NCI-H1417 treated with DMSO at 0.1 percent for 48 hours (cell line): ENCODE results near the gene ZMYM2.
"Not testable (repeated sequence)": the region's sequence is repeated elsewhere in the genome, so short reads cannot be mapped to it uniquely, and the experiment has no call there.

Source experiments
- DNase-seq: peaks from one replicate; lab custom pipeline; 2025; lab: John Stamatoyannopoulos, UW

ZMYM2 gene

GRCh38 chr13:19982447-19983043 is 24.0 kb downstream of the ZMYM2 start:
- DNase-seq, result no peak

GRCh38 chr13:19984430-19985218 is 26.1 kb downstream of the ZMYM2 start:
- DNase-seq, result no peak

- no peak for DNase-seq
Observed at GRCh38 chr13:19985219-19985556, 26.7 kb downstream of the ZMYM2 start.

GRCh38 chr13:19991531-19991930 is 33.0 kb downstream of the ZMYM2 start:
- DNase-seq, result no peak

GRCh38 chr13:19993024-19993423 is 34.5 kb downstream of the ZMYM2 start:
- no peak for DNase-seq

- DNase-seq, result no peak
Observed at GRCh38 chr13:19998960-19999359, 40.4 kb downstream of the ZMYM2 start.

GRCh38 chr13:20000062-20000552 is 41.6 kb downstream of the ZMYM2 start:
- DNase-seq, result no peak

- no peak for DNase-seq
Observed at GRCh38 chr13:20001366-20002190, 43.1 kb downstream of the ZMYM2 start.

- no peak for DNase-seq
Observed at GRCh38 chr13:20002787-20003186, 44.3 kb downstream of the ZMYM2 start.

GRCh38 chr13:20006206-20006605 is 47.7 kb downstream of the ZMYM2 start:
- DNase-seq, result no peak

- DNase-seq, result no peak
Observed at GRCh38 chr13:20015763-20016162, 57.2 kb downstream of the ZMYM2 start.

- no peak for DNase-seq
Observed at GRCh38 chr13:20016649-20017364, 58.3 kb downstream of the ZMYM2 start.

- DNase-seq, result no peak
Observed at GRCh38 chr13:20017365-20017711, 58.8 kb downstream of the ZMYM2 start.

- no peak for DNase-seq
Observed at GRCh38 chr13:20019043-20019442, 60.5 kb downstream of the ZMYM2 start.

GRCh38 chr13:20024702-20025101 is 66.2 kb downstream of the ZMYM2 start:
- no peak for DNase-seq

GRCh38 chr13:20028953-20029352 is 70.4 kb downstream of the ZMYM2 start:
- no peak for DNase-seq

GRCh38 chr13:20033486-20033885 is 75.0 kb downstream of the ZMYM2 start:
- DNase-seq, result no peak

- no peak for DNase-seq
Observed at GRCh38 chr13:20035130-20035529, 76.6 kb downstream of the ZMYM2 start.

GRCh38 chr13:20037908-20038307 is 79.4 kb downstream of the ZMYM2 start:
- no peak for DNase-seq

GRCh38 chr13:20042603-20043002 is 84.1 kb downstream of the ZMYM2 start:
- not testable (repeated sequence) for DNase-seq

- DNase-seq, result no peak
Observed at GRCh38 chr13:20043207-20043925, 84.8 kb downstream of the ZMYM2 start.

GRCh38 chr13:20044086-20044485 is 85.6 kb downstream of the ZMYM2 start:
- no peak for DNase-seq
